HG03521 (cell line): Measurements from ENCODE around the gene ANXA2.
"Not testable (repeated sequence)": the region's sequence is repeated elsewhere in the genome, so short reads cannot be mapped to it uniquely, and the experiment has no call there.

Experiments used
- ATAC-seq: cut with Tn5 transposase; IDR thresholded peaks from one replicate; pipeline ENCODE4 v1.9.1; 2021; ENCODE audit warnings: mild to moderate bottlenecking, moderate library complexity; ENCODE audit not compliant: unreplicated experiment

Gene ANXA2

GRCh38 chr15:60346653-60347052 lies 51.1 kb downstream of the ANXA2 start:
- ATAC-seq: no peak

- ATAC-seq: no peak
Observed at GRCh38 chr15:60346077-60346476, 51.7 kb downstream of the ANXA2 start.

GRCh38 chr15:60345598-60345997 lies 52.2 kb downstream of the ANXA2 start:
- no peak for ATAC-seq

GRCh38 chr15:60344987-60345386 lies 52.8 kb downstream of the ANXA2 start:
- ATAC-seq: no peak

GRCh38 chr15:60344461-60344860 lies 53.3 kb downstream of the ANXA2 start:
- no peak for ATAC-seq

- ATAC-seq: no peak
Observed at GRCh38 chr15:60343221-60343970, 54.4 kb downstream of the ANXA2 start.

GRCh38 chr15:60340207-60340921 lies 57.4 kb downstream of the ANXA2 start:
- no peak for ATAC-seq

GRCh38 chr15:60339236-60339635 lies 58.5 kb downstream of the ANXA2 start:
- ATAC-seq: no peak

GRCh38 chr15:60338810-60339209 lies 59.0 kb downstream of the ANXA2 start:
- ATAC-seq: no peak

- ATAC-seq: no peak
Observed at GRCh38 chr15:60337076-60337475, 60.7 kb downstream of the ANXA2 start.

- not testable (repeated sequence) for ATAC-seq
Observed at GRCh38 chr15:60335296-60335695, 62.5 kb downstream of the ANXA2 start.

- ATAC-seq: no peak
Observed at GRCh38 chr15:60328852-60329443, 68.8 kb downstream of the ANXA2 start.

- ATAC-seq: no peak
Observed at GRCh38 chr15:60326824-60327654, 70.7 kb downstream of the ANXA2 start.

- ATAC-seq: no peak
Observed at GRCh38 chr15:60326343-60326742, 71.4 kb downstream of the ANXA2 start.

- ATAC-seq: no peak
Observed at GRCh38 chr15:60325905-60326304, 71.9 kb downstream of the ANXA2 start.

- ATAC-seq: no peak
Observed at GRCh38 chr15:60324706-60325438, 72.9 kb downstream of the ANXA2 start.

GRCh38 chr15:60323322-60323721 lies 74.5 kb downstream of the ANXA2 start:
- no peak for ATAC-seq

- no peak for ATAC-seq
Observed at GRCh38 chr15:60320365-60320764, 77.4 kb downstream of the ANXA2 start.

- ATAC-seq: no peak
Observed at GRCh38 chr15:60318216-60318867, 79.4 kb downstream of the ANXA2 start.

- no peak for ATAC-seq
Observed at GRCh38 chr15:60316961-60317360, 80.8 kb downstream of the ANXA2 start.
